ENCODE data around the gene EPHB4.
"Not testable (repeated sequence)": the region's sequence is repeated elsewhere in the genome, so short reads cannot be mapped to it uniquely, and the experiment has no call there.

GRCh38 chr7:100762841-100763240 lies 64.5 kb downstream of the EPHB4 start:
- TF ChIP-seq CTCF, PRDM4 (tag by site-specific recombination; IDR thresholded peaks at IDR 0.05): not testable (repeated sequence)
